Karpas-422 (cell line): Measurements from ENCODE around the gene EFR3B. TPM values are rescaled to one million over a fixed set of nuclear protein-coding genes. Genes with fewer than 3 reads are reported as not detected.
"Not testable (repeated sequence)": the region's sequence is repeated elsewhere in the genome, so short reads cannot be mapped to it uniquely, and the experiment has no call there.

Experiments used
- DNase-seq: peaks from one replicate; pipeline ENCODE4 v3.0.0-alpha.2; 2015
- H2AFZ ChIP-seq: fragments of 200-600 bp; sonication (generic); 2 replicates; pipeline ENCODE4 v1.6.1; 2014; ENCODE audit warnings: antibody characterized with exemption, low read length, mixed read lengths
- H3K27ac ChIP-seq: fragments of 200-600 bp; sonication (generic); 2 replicates; pipeline ENCODE4 v1.5.1; 2014; ENCODE audit warnings: mild to moderate bottlenecking, low read length, moderate library complexity
- H3K27me3 ChIP-seq: fragments of 200-600 bp; sonication (generic); 2 replicates; pipeline ENCODE4 v1.6.1; 2014; ENCODE audit warnings: low read length, mixed read lengths
- H3K36me3 ChIP-seq: fragments of 200-600 bp; sonication (generic); 2 replicates; pipeline ENCODE4 v1.6.1; 2014; ENCODE audit warnings: low read length, mixed read lengths; ENCODE audit not compliant: insufficient read depth
- H3K4me1 ChIP-seq: fragments of 200-600 bp; sonication (generic); 2 replicates; pipeline ENCODE4 v1.6.1; 2014; ENCODE audit warnings: mild to moderate bottlenecking, low read length, mixed read lengths
- H3K4me2 ChIP-seq: fragments of 200-600 bp; sonication (generic); 2 replicates; pipeline ENCODE4 v1.6.1; 2014; ENCODE audit warnings: low read length, low read depth, mild to moderate bottlenecking; ENCODE audit not compliant: poor library complexity, severe bottlenecking
- H3K4me3 ChIP-seq: fragments of 200-600 bp; sonication (generic); 2 replicates; pipeline ENCODE4 v1.5.1; 2014; ENCODE audit warnings: mild to moderate bottlenecking, antibody characterized with exemption, low read length, mixed read lengths
- H3K79me2 ChIP-seq: fragments of 200-600 bp; sonication (generic); 2 replicates; pipeline ENCODE4 v1.6.1; 2014; ENCODE audit warnings: mild to moderate bottlenecking, low read length, mixed read lengths
- H3K9ac ChIP-seq: fragments of 200-600 bp; sonication (generic); 2 replicates; pipeline ENCODE4 v1.6.0; 2014; ENCODE audit warnings: low read length
- H3K9me2 ChIP-seq: fragments of 200-600 bp; sonication (generic), shearing (Covaris generic); replicated peaks from 2 replicates; pipeline ENCODE4 v1.6.0; 2014; ENCODE audit warnings: mild to moderate bottlenecking, low read length, moderate library complexity; ENCODE audit not compliant: insufficient read depth
- H3K9me3 ChIP-seq: fragments of 300-700, 200-600 bp; sonication (generic); 2 replicates; pipeline ENCODE4 v1.6.1; 2014; ENCODE audit warnings: low read length, mixed read lengths
- H4K20me1 ChIP-seq: fragments of 200-600 bp; sonication (generic); 2 replicates; pipeline ENCODE4 v1.6.1; 2014; ENCODE audit warnings: mild to moderate bottlenecking, antibody characterized with exemption, low read length, low read depth; ENCODE audit not compliant: insufficient read depth
- total RNA-seq: library from RNA; depleted of rRNA; stranded (reverse); fragments of >200 nt; shearing (Covaris generic); gene quantifications from 2 replicates; pipeline ENCODE4 v1.2.3, GENCODE V29; 2014; ENCODE audit warnings: low replicate concordance

The EFR3B gene
- total RNA-seq, 1 experiment from 2014 or later: 0.22 TPM

- H3K9ac ChIP-seq: no peak overlapping the region
- H3K4me1 ChIP-seq: peaks cover 3% of the 10 kb centered on the region; the same call in 1 of the 2 replicates
- no peaks in the 10 kb centered on the region for H3K27me3 ChIP-seq
- no peaks in the 10 kb centered on the region for H3K9me3 ChIP-seq
- H3K27ac ChIP-seq: no peak overlapping the region
- no peaks in the 10 kb centered on the region for H3K36me3 ChIP-seq
- DNase-seq: no peak
- no peaks in the 10 kb centered on the region for H3K79me2 ChIP-seq
- no peaks in the 10 kb centered on the region for H4K20me1 ChIP-seq
- no peak overlapping the region for H3K4me3 ChIP-seq
- H3K9me2 ChIP-seq: no peaks in the 10 kb centered on the region
- H3K4me2 ChIP-seq: no peak overlapping the region
- H2AFZ ChIP-seq: no peak overlapping the region
These were observed 84.1 kb downstream of the EFR3B start for GRCh38 chr2:25125976-25126375.

- H3K4me3 ChIP-seq, H3K4me1 ChIP-seq, DNase-seq, H3K36me3 ChIP-seq, H3K4me2 ChIP-seq, H3K9me3 ChIP-seq, H3K27me3 ChIP-seq, H3K9me2 ChIP-seq, H4K20me1 ChIP-seq, H3K27ac ChIP-seq, H2AFZ ChIP-seq, H3K9ac ChIP-seq, H3K79me2 ChIP-seq: not testable (repeated sequence)
These were observed 85.2 kb downstream of the EFR3B start for GRCh38 chr2:25127071-25127470.

- Histone ChIP-seq H3K9me2 (no peaks in the 10 kb centered on the region), H3K4me3 (no peak overlapping the region), H3K4me2 (no peak overlapping the region), H3K27ac (no peak overlapping the region), H3K36me3 (no peaks in the 10 kb centered on the region), H2AFZ (no peak overlapping the region), H3K4me1 (peaks cover 3% of the 10 kb centered on the region; the same call in 1 of the 2 replicates), H3K9me3 (no peaks in the 10 kb centered on the region), H3K9ac (no peak overlapping the region), H3K27me3 (no peaks in the 10 kb centered on the region), H4K20me1 (no peaks in the 10 kb centered on the region), H3K79me2 (no peaks in the 10 kb centered on the region)
- no peak for DNase-seq
These were observed 85.8 kb downstream of the EFR3B start for GRCh38 chr2:25127646-25128045.

GRCh38 chr2:25129901-25130520 lies 88.1 kb downstream of the EFR3B start:
- Histone ChIP-seq H3K27me3 (no peaks in the 10 kb centered on the region), H4K20me1 (no peaks in the 10 kb centered on the region), H2AFZ (no peak overlapping the region), H3K4me2 (no peak overlapping the region), H3K27ac (no peak overlapping the region), H3K9me2 (no peaks in the 10 kb centered on the region), H3K4me3 (no peak overlapping the region), H3K36me3 (no peaks in the 10 kb centered on the region), H3K9me3 (no peaks in the 10 kb centered on the region), H3K9ac (no peak overlapping the region), H3K79me2 (no peaks in the 10 kb centered on the region), H3K4me1 (peaks cover 3% of the 10 kb centered on the region; the same call in 1 of the 2 replicates)
- DNase-seq: no peak

- no peak overlapping the region for H3K4me2 ChIP-seq
- H2AFZ ChIP-seq: no peak overlapping the region
- no peak overlapping the region for H3K27ac ChIP-seq
- peaks cover 3% of the 10 kb centered on the region; the same call in 1 of the 2 replicates for H3K4me1 ChIP-seq
- no peak overlapping the region for H3K9ac ChIP-seq
- DNase-seq: no peak
- no peak overlapping the region for H3K4me3 ChIP-seq
- H3K79me2 ChIP-seq: no peaks in the 10 kb centered on the region
- H3K27me3 ChIP-seq: no peaks in the 10 kb centered on the region
- no peaks in the 10 kb centered on the region for H4K20me1 ChIP-seq
- H3K9me3 ChIP-seq: no peaks in the 10 kb centered on the region
- no peaks in the 10 kb centered on the region for H3K36me3 ChIP-seq
- H3K9me2 ChIP-seq: no peaks in the 10 kb centered on the region
These were observed 89.3 kb downstream of the EFR3B start for GRCh38 chr2:25131253-25131566.

- H3K9me3 ChIP-seq: no peaks in the 10 kb centered on the region
- H3K27me3 ChIP-seq: no peaks in the 10 kb centered on the region
- peaks cover 3% of the 10 kb centered on the region; the same call in 1 of the 2 replicates for H3K4me1 ChIP-seq
- no peak overlapping the region for H2AFZ ChIP-seq
- no peak overlapping the region for H3K4me2 ChIP-seq
- DNase-seq: no peak
- no peak overlapping the region for H3K4me3 ChIP-seq
- no peak overlapping the region for H3K9ac ChIP-seq
- no peaks in the 10 kb centered on the region for H4K20me1 ChIP-seq
- H3K9me2 ChIP-seq: no peaks in the 10 kb centered on the region
- H3K27ac ChIP-seq: no peak overlapping the region
- no peaks in the 10 kb centered on the region for H3K36me3 ChIP-seq
- H3K79me2 ChIP-seq: no peaks in the 10 kb centered on the region
These were observed 89.9 kb downstream of the EFR3B start for GRCh38 chr2:25131567-25132298.

DNA sequence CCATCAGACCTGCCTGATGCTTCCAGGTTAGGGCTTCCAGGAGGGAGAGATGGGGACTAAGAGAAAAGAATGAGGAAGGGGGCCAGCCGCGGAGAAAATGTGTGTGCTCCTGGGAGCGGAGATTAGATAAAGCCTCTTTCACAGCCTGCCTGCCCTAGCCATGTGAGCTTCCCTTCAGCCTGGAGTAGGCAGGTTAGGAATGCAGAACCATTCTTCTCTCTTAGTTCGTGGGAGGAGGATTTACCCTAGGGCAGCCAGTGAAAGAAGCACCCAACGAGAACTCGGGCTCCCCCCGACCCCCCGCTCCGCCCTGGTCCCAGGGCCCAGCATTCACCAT lies 90.4 kb downstream of the EFR3B start:
- Histone ChIP-seq H3K9me2 (no peaks in the 10 kb centered on the region), H4K20me1 (no peaks in the 10 kb centered on the region), H3K79me2 (no peaks in the 10 kb centered on the region), H3K9me3 (no peaks in the 10 kb centered on the region), H2AFZ (no peak overlapping the region), H3K4me3 (no peak overlapping the region), H3K4me1 (peaks cover 3% of the 10 kb centered on the region; the same call in 1 of the 2 replicates), H3K27ac (no peak overlapping the region), H3K27me3 (no peaks in the 10 kb centered on the region), H3K36me3 (no peaks in the 10 kb centered on the region), H3K9ac (no peak overlapping the region), H3K4me2 (no peak overlapping the region)
- DNase-seq: no peak

GRCh38 chr2:25132693-25133092 lies 90.8 kb downstream of the EFR3B start:
- no peak overlapping the region for H3K27ac ChIP-seq
- H3K9me3 ChIP-seq: no peaks in the 10 kb centered on the region
- H3K27me3 ChIP-seq: no peaks in the 10 kb centered on the region
- no peaks in the 10 kb centered on the region for H3K79me2 ChIP-seq
- H3K9ac ChIP-seq: no peak overlapping the region
- H3K9me2 ChIP-seq: no peaks in the 10 kb centered on the region
- no peak overlapping the region for H3K4me3 ChIP-seq
- H4K20me1 ChIP-seq: no peaks in the 10 kb centered on the region
- DNase-seq: no peak
- no peak overlapping the region for H2AFZ ChIP-seq
- no peak overlapping the region for H3K4me2 ChIP-seq
- peaks cover 3% of the 10 kb centered on the region; the same call in 1 of the 2 replicates for H3K4me1 ChIP-seq
- H3K36me3 ChIP-seq: no peaks in the 10 kb centered on the region
